OCI-LY1 (cell line): Measurements from ENCODE around the gene HTR5A.

Experiments used
- CTCF ChIP-seq: fragments of 200-600 bp; sonication (generic), shearing (Covaris generic); IDR thresholded peaks from 2 replicates; pipeline ENCODE4 v1.5.1; 2017; ENCODE audit warnings: mild to moderate bottlenecking, antibody characterized with exemption, low read length, moderate library complexity, mixed read lengths
- EZH2 ChIP-seq: fragments of 200-600 bp; sonication (generic), shearing (Covaris generic); IDR thresholded peaks from 2 replicates; pipeline ENCODE4 v1.8.0; 2017; ENCODE audit warnings: borderline replicate concordance, mixed run types, mild to moderate bottlenecking, antibody characterized with exemption, low read length, moderate library complexity, mixed read lengths

DNA sequence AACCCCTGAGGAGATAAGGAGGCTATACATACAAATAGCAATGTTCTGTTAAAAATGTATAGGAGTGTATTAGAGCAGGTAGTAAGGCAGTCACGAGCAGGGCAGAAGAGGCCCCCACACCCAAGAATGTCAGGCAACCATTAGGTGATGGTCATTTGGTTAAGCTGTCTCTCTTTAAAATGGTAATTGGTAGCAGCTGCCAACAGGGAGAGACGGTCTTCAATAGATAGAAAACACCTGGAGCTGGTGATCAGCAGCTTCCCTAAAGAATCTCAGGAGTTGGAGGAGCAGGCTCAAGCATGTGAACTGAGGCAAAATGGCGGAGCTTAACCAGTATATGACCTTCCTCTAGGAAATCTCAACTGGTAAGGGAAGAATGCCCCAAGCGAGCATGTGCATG, 26.4 kb upstream of the HTR5A start:
- no peak for TF ChIP-seq CTCF
- no peak for TF ChIP-seq EZH2
